ENCODE results near the gene NABP1. TPM values are rescaled to one million over a fixed set of nuclear protein-coding genes. Genes with fewer than 3 reads are reported as not detected.

Gene NABP1
- total and polyA plus RNA-seq, 4 donors = 3.6 to 35.5 (median 18.4) TPM

DNA sequence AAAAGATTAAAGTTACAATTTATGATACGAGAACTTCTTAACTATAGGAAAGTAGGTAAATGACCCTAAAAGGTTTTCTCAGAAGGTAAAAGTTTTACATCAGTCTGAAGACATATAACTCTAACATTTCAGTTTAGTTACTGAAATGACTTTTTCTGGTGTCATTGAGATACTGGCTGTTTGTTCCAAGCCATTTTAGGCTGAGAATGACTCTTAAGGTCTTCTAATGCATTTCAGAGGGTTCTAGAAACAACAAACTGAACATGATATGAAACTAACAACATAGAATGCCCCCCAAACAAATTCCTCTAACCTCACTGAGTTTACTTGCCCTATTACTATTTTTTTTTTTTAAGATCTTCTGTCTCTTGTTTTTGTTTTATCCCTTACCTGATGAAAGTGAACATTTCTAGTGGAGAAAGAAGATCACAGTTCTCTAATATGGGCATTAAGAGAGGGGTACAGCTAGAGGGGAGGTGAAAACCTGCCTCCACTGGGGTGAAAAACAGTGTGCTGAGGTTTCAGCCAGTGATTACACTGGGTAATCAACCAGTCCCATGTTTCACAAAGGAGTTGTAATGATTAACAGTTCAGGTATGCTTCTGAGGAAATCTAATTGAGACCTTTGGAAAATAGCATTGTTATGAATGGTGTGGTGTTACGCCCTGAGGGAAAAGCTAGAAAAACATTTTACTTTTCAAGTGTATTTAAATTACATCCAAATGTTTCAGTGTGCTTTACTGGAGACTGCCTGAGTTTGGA lies 11.2 kb downstream of the NABP1 start (continued):
- TF ChIP-seq, protein P1, sequence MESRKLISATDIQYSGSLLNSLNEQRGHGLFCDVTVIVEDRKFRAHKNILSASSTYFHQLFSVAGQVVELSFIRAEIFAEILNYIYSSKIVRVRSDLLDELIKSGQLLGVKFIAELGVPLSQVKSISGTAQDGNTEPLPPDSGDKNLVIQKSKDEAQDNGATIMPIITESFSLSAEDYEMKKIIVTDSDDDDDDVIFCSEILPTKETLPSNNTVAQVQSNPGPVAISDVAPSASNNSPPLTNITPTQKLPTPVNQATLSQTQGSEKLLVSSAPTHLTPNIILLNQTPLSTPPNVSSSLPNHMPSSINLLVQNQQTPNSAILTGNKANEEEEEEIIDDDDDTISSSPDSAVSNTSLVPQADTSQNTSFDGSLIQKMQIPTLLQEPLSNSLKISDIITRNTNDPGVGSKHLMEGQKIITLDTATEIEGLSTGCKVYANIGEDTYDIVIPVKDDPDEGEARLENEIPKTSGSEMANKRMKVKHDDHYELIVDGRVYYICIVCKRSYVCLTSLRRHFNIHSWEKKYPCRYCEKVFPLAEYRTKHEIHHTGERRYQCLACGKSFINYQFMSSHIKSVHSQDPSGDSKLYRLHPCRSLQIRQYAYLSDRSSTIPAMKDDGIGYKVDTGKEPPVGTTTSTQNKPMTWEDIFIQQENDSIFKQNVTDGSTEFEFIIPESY (IDR thresholded peaks at IDR 0.05) = no peak
- TF ChIP-seq, protein P2, sequence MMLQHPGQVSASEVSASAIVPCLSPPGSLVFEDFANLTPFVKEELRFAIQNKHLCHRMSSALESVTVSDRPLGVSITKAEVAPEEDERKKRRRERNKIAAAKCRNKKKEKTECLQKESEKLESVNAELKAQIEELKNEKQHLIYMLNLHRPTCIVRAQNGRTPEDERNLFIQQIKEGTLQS (IDR thresholded peaks at IDR 0.05) = no peak
- TF ChIP-seq, protein P3, sequence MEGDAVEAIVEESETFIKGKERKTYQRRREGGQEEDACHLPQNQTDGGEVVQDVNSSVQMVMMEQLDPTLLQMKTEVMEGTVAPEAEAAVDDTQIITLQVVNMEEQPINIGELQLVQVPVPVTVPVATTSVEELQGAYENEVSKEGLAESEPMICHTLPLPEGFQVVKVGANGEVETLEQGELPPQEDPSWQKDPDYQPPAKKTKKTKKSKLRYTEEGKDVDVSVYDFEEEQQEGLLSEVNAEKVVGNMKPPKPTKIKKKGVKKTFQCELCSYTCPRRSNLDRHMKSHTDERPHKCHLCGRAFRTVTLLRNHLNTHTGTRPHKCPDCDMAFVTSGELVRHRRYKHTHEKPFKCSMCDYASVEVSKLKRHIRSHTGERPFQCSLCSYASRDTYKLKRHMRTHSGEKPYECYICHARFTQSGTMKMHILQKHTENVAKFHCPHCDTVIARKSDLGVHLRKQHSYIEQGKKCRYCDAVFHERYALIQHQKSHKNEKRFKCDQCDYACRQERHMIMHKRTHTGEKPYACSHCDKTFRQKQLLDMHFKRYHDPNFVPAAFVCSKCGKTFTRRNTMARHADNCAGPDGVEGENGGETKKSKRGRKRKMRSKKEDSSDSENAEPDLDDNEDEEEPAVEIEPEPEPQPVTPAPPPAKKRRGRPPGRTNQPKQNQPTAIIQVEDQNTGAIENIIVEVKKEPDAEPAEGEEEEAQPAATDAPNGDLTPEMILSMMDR (IDR thresholded peaks at IDR 0.05; ENCODE audit: low read depth, low read length, missing input control) = no peak
- TF ChIP-seq HNF4A (conservative IDR thresholded peaks at IDR 0.05) = peak in 1 of 2 donors; percentile 14

DNA sequence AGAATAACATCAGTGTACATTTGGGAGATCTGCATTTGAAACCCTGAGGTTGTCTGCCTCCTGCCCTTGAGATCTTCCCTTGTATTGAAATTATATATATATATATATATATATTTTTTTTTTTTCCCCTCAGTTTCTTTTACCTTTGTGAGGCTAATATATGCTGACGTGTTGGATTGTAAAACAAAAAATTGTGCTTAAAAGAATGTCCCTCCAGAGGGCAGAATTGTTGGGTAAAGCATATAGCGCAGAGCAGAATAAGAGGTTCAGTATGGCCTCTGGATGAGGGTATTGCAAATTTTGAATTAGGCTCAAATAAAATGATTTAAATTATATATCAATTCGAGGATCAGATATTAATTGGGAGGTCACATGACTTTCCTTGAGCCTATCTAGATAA lies 12.4 kb downstream of the NABP1 start:
- H3K4me3 ChIP-seq (ENCODE audit: low read depth in 1 of 3, low read length in 3 of 3) = no peak overlapping the region
- 61% methylated on average over 3 of the region's 3 CpGs for WGBS
- DNase-seq (ENCODE audit: low spot score) = no peak
- peaks cover 0 to 13% (median 6%) of the 10 kb centered on the region in 4 donors for H3K36me3 ChIP-seq (ENCODE audit: control insufficient read depth in 4 of 4, insufficient read depth in 3 of 4, low read depth in 1 of 4, low read length in 3 of 4)
- H3K4me1 ChIP-seq (ENCODE audit: control insufficient read depth in 4 of 4, insufficient read depth in 4 of 4, low read length in 3 of 4) = peaks cover 2 to 18% (median 6%) of the 10 kb centered on the region in 4 donors
- H3K9me3 ChIP-seq (ENCODE audit: control insufficient read depth in 4 of 4, low read length in 3 of 4) = no peaks in the 10 kb centered on the region
- TF ChIP-seq, protein P1 (IDR thresholded peaks at IDR 0.05) = no peak
- no peak for TF ChIP-seq GABPA (IDR thresholded peaks at IDR 0.05 in 1 of 2, conservative IDR thresholded peaks at IDR 0.05 in 1 of 2)
- no peak for TF ChIP-seq SP1 (IDR thresholded peaks at IDR 0.05)
- TF ChIP-seq FOXA1 (IDR thresholded peaks at IDR 0.05) = no peak
- TF ChIP-seq JUND (IDR thresholded peaks at IDR 0.05) = no peak
- TF ChIP-seq TAF1 (conservative IDR thresholded peaks at IDR 0.05) = no peak
- no peak for TF ChIP-seq NR2F2 (IDR thresholded peaks at IDR 0.05)
- no peak for TF ChIP-seq RAD21 (IDR thresholded peaks at IDR 0.05)
- TF ChIP-seq, protein P3 (IDR thresholded peaks at IDR 0.05; ENCODE audit: low read depth, low read length, missing input control) = no peak
- TF ChIP-seq, protein P4, sequence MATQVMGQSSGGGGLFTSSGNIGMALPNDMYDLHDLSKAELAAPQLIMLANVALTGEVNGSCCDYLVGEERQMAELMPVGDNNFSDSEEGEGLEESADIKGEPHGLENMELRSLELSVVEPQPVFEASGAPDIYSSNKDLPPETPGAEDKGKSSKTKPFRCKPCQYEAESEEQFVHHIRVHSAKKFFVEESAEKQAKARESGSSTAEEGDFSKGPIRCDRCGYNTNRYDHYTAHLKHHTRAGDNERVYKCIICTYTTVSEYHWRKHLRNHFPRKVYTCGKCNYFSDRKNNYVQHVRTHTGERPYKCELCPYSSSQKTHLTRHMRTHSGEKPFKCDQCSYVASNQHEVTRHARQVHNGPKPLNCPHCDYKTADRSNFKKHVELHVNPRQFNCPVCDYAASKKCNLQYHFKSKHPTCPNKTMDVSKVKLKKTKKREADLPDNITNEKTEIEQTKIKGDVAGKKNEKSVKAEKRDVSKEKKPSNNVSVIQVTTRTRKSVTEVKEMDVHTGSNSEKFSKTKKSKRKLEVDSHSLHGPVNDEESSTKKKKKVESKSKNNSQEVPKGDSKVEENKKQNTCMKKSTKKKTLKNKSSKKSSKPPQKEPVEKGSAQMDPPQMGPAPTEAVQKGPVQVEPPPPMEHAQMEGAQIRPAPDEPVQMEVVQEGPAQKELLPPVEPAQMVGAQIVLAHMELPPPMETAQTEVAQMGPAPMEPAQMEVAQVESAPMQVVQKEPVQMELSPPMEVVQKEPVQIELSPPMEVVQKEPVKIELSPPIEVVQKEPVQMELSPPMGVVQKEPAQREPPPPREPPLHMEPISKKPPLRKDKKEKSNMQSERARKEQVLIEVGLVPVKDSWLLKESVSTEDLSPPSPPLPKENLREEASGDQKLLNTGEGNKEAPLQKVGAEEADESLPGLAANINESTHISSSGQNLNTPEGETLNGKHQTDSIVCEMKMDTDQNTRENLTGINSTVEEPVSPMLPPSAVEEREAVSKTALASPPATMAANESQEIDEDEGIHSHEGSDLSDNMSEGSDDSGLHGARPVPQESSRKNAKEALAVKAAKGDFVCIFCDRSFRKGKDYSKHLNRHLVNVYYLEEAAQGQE (IDR thresholded peaks at IDR 0.05) = no peak
- TF ChIP-seq HNF4A (conservative IDR thresholded peaks at IDR 0.05) = no peak
- TF ChIP-seq HNF4G (IDR thresholded peaks at IDR 0.05) = no peak
- no peaks in the 10 kb centered on the region for H3K27me3 ChIP-seq (ENCODE audit: control insufficient read depth in 4 of 4, insufficient read depth in 4 of 4, low read length in 3 of 4)
- no peak overlapping the region for H3K9ac ChIP-seq (ENCODE audit: low read depth in 1 of 2, low read length in 2 of 2)
- H3K27ac ChIP-seq (ENCODE audit: low read depth in 1 of 2, low read length in 2 of 2) = no peak overlapping the region
